HG03060 (cell line): ENCODE data around the gene PPM1E.
"Not testable (repeated sequence)": the region's sequence is repeated elsewhere in the genome, so short reads cannot be mapped to it uniquely, and the experiment has no call there.

ENCODE experiments used
- ATAC-seq: cut with Tn5 transposase; IDR thresholded peaks from one replicate; pipeline ENCODE4 v1.9.1; 2021; ENCODE audit warnings: low read depth, moderate number of reproducible peaks; ENCODE audit not compliant: unreplicated experiment

PPM1E gene

DNA sequence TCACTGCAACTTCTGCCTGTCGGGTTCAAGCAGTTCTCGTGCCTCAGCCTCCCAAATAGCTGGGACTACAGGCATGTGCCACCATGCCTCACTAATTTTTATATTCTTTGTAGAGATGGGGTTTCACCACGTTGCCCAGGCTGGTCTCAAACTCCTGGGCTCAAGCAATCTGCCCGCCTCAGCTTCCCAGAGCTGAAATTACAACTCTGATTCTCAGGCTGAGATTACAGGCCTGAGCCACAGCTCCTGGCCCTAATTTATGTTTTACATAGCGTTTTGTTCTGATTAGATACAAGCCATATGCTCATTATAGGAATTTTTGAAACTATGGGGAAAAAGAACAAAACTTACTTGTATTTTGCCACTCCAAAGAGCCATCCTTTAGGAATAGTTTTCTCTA, 22.8 kb downstream of the PPM1E start:
- not testable (repeated sequence) for ATAC-seq

GRCh38 chr17:58779446-58779845, 23.8 kb downstream of the PPM1E start:
- no peak for ATAC-seq

GRCh38 chr17:58783380-58783779, 27.7 kb downstream of the PPM1E start:
- no peak for ATAC-seq

DNA sequence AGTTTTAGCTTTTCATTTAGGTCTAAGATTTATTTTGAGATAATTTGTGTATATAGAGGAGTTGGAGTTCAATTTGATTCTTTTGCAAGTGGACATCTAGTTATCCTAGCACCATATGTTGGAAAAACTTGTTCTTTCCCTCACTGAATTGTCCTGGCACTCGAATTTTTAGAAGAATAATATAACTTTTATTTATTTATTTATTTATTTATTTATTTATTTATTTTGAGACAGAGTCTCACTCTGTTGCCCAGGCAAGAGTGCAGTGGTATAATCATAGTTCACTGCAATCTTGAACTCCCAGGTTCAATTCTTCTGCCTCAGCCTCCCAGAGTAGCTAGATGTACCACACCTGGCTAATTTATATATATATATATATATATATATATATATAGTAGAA, 29.4 kb downstream of the PPM1E start:
- ATAC-seq, result no peak

GRCh38 chr17:58786586-58787295, 31.1 kb downstream of the PPM1E start:
- ATAC-seq, result no peak

- no peak for ATAC-seq
Observed at GRCh38 chr17:58788199-58788598, 32.5 kb downstream of the PPM1E start.

- ATAC-seq, result no peak
Observed at GRCh38 chr17:58789160-58789559, 33.5 kb downstream of the PPM1E start.

- no peak for ATAC-seq
Observed at GRCh38 chr17:58789831-58790230, 34.2 kb downstream of the PPM1E start.

DNA sequence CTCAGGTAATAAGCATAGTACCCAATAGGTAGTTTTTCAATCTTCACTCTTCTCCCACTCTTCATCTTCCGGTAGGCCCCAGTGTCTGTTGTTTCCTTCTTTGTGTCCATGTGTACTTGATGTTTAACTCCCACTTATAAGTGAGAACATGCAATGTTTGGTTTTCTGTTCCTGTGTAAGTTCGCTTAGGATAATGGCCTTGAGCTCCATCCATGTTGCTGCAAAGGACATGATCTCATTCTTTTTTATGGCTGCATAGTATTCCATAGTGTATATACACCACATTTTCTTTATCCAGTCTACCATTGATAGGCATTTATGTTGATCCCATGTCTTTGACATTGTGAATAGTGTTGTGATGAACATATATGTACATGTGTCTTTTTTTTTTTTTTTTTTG, 38.9 kb downstream of the PPM1E start:
- not testable (repeated sequence) for ATAC-seq

DNA sequence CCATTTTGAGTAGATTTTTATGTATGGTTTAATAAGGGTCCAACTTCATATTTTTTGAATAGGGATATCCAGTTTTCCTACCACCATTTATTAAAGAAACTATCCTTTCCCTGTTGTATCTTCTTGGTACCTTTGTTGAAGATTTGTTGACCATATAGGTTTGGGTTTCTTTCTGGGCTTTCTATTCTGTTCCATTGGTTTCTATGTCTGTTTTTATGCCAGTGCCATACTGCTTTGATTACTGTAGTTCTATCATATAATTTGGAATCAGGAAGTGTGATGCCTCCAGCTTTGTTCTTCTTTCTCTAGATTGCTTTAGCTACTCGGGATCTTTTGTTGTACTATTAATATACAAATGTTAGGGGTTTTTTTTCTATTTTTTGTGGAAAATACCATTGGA, 46.5 kb downstream of the PPM1E start:
- no peak for ATAC-seq

GRCh38 chr17:58806046-58806445, 50.4 kb downstream of the PPM1E start:
- no peak for ATAC-seq

GRCh38 chr17:58808609-58809563, 53.2 kb downstream of the PPM1E start:
- no peak for ATAC-seq

GRCh38 chr17:58809564-58809936, 53.9 kb downstream of the PPM1E start:
- no peak for ATAC-seq

DNA sequence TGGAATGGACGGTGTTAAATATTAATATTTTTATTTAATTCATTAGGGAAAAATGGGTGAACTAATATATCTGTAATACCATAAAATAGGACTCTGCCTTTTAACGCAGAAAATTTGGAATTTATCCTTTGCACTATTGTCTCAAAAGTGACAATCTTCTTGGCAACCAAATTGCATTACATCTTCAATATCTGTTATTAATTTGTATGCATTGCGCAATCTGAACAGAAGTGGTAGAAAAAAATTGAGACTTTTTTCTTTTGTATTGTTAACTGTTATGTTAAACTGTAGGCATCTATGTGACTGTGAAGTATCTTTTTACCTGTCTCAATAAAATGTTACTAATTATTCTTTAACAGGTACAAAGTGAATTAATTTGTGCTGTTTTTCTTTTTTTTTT, 55.6 kb downstream of the PPM1E start:
- ATAC-seq, result no peak

DNA sequence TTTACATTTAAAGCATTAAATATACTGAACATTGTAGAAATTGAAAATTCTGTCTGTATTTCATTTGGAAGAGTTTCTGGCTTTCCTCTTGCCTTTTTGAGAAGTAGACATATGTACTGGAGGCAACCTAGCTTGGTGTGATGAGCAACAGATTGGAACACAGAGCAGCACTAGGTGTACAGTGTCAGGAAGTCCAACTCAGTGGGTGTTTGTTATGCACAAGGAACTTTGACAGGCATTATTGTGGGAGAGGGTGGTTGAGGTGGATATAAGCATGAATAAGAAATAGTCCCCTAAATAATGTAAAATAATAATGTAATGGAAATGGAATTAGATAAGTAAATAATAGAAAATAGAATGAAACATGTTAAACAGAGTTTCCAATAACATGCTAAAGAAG, 58.1 kb downstream of the PPM1E start:
- no peak for ATAC-seq

GRCh38 chr17:58818654-58819053, 63.0 kb downstream of the PPM1E start:
- ATAC-seq, result no peak

DNA sequence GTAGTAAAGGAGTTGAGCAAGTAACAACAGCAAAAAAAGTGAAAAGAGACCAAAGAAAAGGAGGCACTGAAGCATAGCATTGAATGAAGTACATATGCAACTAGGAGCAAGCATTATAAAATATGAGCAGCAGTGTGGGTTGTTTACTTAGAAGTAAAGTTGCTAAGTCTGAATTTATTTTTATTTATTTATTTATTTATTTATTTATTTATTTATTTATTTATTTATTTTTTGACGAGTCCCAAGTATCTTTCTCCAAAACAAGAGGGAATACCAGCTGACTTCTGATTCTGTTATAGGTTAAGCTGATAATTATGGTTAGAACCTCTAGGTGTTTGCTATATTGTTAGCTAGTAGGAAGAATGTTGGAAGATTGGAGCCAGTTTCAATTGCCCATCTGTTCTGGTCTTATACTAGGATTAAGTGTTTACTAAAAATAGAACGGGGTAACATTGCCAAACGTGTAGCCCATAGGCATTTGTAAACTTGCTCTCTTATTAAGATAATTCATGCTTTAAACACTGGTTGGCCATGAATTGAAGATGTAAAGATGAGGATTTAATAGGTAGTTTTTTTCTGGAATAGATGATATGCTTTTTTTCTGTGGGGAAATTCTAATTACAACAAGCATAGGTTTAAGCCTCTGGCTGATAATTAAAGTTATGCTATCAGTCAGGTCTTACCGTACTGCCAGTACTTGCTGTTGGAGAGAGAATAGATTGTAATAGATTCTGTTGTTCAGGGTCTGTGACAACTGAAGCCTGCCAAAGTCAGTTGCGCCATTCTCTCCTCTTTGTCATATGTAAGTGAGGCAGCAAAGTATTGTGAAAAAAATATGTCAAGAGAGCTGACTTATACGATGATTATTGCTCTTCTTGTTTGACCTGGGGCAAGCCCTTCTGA, 66.7 kb downstream of the PPM1E start:
- ATAC-seq, result no peak

GRCh38 chr17:58823051-58823525, 67.4 kb downstream of the PPM1E start:
- no peak for ATAC-seq

- no peak for ATAC-seq
Observed at GRCh38 chr17:58829172-58829637, 73.6 kb downstream of the PPM1E start.

- ATAC-seq, result no peak
Observed at GRCh38 chr17:58831780-58832179, 76.1 kb downstream of the PPM1E start.
